ENCODE results near the gene PTN.

The PTN gene

DNA sequence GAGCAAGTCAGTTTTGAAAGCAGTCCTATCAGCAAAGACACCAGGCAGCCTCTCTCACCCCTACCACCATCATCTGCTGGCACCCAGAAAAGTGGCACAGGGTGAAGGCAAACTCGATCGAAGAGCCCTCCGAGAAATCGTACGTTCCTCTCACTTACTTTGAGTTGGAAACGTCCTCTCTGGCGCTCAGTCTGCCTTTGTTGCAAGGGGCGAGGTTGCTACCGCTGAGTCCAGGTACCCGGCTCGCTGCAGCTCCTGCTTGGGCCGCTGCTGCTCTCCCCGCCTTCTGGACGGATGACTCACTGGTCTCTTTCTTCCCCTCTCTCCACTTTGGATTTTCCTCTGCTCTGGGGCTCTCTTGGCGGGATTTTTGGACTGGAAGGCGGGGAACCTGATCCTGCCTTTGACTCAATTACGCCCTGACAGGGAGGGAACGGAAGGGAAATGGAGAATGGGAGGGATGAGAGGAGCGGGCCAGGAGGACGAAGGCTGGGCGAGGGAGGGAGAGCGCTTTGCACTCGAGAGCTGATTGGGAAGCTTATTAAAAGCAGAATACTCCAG lies at the start of gene PTN:
PTN (minus strand) TSS at position 453 of the 561 bp plus-strand sequence. CDS start 88,760 bp downstream, outside the sequence.
- DNase-seq = peak; percentile 64

GRCh38 chr7:137390076-137390475 lies 46.5 kb upstream of the PTN start:
- DNase-seq = peak; percentile 64

- DNase-seq = no peak
These were observed 45.4 kb upstream of the PTN start for GRCh38 chr7:137388916-137389315.

DNA sequence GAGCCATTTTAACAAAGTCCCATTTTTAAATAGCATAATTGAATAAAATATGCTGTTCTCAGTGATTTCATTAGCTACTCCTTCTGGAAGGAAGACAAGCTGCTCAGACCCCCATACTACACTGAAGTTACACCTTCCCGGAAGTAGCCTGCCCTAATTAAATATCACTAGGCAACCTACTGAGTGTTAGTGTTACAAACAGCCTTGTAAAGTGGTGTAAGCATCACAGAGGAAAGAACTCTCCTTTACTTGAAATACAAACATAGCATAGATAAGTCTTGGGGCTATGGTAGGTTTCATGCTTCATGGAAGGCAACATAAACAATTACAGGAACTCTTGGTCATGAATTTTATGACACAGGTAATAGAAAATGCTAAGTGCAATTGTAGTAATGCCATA lies 43.4 kb upstream of the PTN start:
- DNase-seq = no peak

DNA sequence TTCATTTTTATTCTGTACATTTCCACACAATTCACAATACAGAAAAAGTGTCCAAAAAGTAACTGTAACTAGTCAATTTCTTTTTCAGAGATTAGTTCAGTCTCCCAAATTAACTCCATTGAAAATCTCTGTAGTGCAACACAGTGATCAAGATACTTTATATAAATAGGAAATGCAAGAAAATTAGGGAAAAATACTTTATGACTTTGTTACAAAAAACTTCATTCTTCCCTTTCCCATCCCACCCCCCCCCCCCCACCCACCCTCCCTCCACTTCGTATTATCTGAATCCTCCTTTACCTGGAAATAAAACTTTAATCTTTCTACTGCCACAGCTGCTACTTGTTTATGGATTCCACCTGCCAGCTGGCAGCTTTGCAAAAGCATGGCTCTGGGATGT lies 37.5 kb upstream of the PTN start:
- no peak for DNase-seq

DNA sequence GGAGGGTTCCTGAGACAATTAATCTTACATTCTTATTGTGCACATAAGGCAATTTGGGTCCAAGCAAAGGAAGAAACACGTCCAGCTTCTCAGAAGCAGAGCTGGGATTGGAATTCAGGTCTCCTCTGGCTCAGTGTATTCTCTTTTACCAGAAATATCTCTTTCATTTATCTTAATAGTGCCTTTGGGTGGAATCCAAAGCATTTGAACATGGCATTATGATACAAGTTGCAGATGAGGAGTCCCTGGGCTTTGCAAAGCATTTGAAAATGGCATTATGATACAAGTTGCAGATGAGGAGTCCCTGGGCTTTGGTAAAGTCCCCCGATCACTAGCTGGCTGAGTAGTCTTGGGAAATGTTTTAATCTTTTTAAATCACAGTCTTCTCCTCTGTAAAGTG lies 30.0 kb upstream of the PTN start:
- DNase-seq = no peak

- DNase-seq = no peak
These were observed 28.1 kb upstream of the PTN start for GRCh38 chr7:137371616-137372015.

DNA sequence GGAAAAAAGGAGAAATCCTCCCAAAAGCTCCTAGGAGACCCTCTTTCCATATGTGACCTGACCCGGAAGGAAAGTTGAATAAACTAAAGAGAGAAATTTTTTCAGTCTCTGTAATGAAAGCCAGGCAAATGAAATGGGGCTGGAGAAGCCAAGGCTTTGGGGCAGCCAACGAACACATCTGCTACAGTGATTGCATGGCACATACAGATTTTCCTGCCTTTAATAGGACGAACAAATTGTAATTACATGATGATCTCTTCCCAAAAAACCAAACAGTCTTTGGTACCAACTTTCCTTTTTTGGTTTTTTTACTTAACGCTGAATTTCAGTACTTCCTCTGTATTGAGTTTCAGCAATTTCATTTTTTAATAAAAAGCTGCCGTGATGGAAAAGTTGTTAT lies 23.5 kb upstream of the PTN start:
- DNase-seq = no peak

- DNase-seq = no peak
These were observed 20.1 kb upstream of the PTN start for GRCh38 chr7:137363683-137364082.

DNA sequence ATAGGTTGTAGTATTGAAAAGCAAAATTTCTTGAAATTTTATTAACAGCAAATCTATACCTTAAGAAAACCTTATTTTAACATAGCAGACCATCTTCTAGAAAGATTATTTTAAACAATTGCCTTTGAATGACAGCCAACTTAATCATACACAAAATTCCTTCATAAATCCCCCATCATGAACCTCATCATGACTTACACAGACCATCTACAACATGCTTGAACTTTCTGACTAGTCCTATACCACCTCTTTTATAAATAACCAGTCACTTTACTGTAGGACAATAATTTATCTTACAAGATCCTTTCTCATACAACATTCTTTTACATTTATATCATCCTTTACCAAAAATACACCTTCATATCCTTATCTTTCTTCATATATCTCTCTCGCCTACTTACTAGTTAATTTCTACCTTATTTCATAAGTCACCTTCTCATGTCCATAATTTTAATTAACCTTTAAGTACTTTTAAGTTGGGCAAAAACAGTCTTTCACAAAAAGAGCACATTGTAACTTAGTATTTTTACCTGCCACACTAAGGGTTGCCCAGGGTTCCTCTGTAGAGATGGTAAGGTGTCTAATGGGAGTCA lies 16.6 kb upstream of the PTN start:
- DNase-seq = no peak

DNA sequence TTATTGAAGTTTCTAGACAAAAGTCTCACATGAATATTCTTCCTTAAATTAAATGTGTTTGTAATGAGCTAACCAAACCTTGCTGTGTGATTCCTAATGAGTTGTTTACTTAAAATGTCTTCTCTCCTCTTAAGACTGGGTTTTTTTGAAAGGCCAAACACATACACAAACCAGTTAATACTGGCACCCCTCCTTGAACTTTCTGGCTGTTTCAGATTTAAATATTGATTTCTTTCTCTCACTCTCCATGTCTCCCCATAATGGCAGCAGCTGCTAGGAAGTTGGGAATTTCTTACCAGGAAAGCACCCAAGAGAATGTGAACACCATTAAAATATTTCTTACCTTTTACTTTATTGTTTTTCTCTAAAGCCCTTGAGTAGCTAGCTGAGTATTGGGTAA lies 11.4 kb upstream of the PTN start:
- DNase-seq = peak; percentile 26

- DNase-seq = peak; percentile 95
These were observed 10.9 kb upstream of the PTN start for GRCh38 chr7:137354396-137354795.

DNA sequence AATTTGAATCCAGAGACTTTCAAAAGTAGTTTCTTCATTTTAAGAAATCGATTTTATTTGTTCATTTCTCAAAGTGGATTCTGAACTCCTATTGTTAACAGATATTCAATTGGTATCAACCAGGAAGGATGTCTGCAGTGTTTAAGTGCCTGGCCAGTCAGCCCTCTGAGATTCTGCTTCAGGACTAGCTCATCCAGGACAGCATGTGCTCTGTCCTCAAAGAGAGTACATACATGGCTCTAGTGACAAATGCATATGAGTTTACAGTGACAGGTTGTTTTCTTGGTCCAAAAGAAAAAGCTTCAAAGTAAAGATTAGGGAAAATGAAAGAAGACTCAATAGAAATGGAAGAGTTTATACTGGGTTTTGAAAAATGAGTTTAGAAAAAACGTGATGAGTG lies 8.4 kb upstream of the PTN start:
- DNase-seq = no peak

GRCh38 chr7:137345799-137346449 lies 2.4 kb upstream of the PTN start:
- no peak for DNase-seq

DNA sequence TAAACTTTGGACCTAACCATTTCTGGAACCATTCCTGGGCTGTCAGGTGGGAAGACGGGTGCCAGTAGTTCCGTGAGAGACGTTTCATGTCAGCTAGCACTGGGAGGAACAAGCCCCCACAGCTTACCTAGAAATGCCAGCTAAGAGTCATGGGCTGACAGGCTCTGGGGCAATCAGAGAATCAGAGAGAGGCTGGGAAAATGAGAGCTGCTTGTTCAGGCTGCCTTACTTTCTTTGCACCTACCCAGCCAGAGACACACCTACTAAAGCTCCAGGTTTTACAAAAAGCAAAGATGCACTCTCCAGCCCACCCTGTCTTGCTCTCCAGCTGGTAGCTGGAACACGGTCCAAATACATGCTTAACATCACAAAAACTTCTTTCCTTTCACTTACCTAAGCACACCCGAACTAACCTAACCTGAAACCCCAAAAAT lies 688 bp downstream of the PTN start:
- DNase-seq = no peak

- no peak for DNase-seq
These were observed 1.3 kb downstream of the PTN start for GRCh38 chr7:137342265-137342664.

DNA sequence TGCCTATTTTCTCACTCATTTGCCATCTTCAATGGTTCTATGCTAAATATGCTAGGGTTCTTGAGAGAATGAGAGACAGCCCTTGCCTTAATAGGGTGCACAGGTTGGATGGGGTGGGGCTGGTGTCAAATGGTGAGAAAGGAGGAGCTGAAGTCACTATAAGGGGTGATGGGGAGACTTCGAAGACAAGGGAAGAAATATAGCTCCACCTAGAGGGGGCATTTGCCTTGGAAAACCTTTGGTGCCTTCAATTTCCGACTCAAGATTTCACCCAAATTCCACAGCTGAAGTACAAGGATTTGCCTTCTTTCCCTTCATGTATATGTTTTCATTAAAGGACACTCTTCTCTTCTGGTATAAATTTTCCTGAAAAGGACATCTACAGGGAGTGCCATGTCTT lies 5.6 kb downstream of the PTN start:
- DNase-seq = no peak

- DNase-seq = no peak
These were observed 7.7 kb downstream of the PTN start for GRCh38 chr7:137335814-137336213.

DNA sequence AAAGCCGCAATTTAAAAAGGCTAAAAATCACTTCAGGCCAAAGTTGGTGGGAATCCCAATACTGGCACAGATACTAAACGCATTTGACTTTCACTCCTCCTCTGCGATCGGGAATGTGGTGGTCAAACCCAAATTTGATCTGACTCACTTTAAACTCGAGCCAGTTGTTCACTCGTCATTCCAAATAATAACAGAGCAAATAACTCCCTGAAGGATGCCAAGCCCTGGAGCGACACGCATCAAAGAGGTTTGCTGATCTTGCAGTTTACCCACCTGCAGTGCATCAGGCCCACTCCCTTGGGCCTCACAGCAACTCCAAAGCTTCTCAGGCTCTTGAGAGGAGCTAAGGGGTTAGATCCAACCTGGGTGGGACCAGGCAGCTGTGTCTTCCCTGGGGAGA lies 12.2 kb downstream of the PTN start:
- peak; percentile 33 for DNase-seq

- DNase-seq = no peak
These were observed 14.1 kb downstream of the PTN start for GRCh38 chr7:137329411-137329810.

DNA sequence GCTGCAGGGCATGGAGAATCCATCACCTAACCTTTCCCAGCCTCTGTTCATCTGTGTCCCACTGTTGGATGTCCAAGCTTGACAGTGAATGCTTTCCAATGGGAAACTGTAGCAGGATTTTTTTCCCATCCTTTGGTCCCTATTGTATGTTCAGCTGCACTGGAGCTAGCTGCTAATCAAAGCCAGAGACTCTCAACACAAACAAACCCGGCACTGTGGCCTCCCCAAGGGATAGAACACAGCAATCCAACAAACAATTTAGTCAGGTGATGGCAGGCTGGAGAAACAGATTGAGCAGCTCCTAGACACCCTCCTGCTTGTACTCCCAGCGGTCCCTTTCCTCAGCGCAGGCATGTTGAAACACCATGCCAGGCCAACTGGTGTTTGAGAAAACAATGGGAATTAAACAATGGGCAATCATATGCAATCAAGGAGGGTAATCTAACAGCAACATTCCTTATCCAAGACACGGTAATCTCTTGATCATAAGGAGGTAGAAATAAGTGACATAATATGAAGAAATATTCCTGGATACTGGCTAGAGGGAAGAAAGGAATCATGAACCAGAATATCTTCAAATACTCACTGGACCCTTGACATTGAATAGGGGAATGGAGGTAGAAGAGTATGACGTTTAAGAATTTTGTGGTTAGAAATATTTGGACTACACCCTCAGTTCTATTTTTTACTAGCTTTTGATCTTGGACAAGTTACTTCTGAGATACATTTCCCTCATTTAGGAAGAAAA lies 15.0 kb downstream of the PTN start:
- DNase-seq = no peak

- peak; percentile 39 for DNase-seq
These were observed 17.6 kb downstream of the PTN start for GRCh38 chr7:137325927-137326326.

DNA sequence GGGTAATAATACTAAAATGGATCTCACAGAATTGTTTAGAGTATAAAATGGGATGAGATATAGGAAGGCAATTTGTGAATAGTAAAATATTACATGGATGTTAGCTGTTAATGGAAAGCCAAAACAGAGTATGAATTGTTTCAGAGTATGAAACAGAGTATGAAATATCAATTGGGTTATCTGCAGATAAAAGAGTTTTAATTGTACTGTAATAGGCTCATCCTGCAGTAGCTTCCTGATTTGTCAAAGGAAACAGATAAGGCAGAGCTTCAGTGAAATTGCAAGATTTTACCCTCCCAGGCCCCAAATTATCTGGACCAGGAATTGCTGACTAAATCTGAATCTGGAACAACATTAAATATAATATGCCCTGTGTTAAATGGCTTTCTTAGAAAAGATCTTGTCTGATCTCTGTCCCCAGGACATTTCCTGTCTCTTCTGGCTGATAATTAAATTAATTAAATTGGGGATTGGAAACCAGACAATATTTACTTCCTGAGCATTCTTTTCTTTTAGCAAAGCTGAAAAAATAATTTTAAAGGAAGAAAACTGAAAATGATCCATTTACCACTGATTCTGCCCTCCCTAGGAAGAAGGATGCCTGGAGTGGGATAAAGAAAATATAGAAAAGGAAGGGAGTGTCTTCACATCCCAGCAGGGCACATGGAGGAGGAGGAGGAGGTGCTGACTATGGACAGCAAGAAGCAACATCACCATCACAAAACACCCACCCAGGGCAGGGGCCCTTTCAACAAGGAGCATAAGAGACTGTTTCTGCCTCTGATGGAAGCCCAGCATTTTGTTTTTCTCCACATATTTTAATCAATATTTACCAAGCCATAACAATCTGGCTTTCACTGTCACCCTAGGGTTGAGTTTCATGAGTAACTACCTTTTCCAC lies 18.5 kb downstream of the PTN start:
- DNase-seq = no peak

Data from NCI-H1105 (cell line).